HepG2 (cell line): Measurements from ENCODE around the gene KCNQ1OT1.

Experiments
- BCLAF1 ChIP-seq: fragments of 450-650 bp; IDR thresholded peaks from 2 replicates; pipeline ENCODE4 v1.6.1; 2017; ENCODE audit warnings: mild to moderate bottlenecking
- CTCF ChIP-seq: sonication (generic); formaldehyde crosslinking; IDR thresholded peaks from 2 replicates; pipeline ENCODE4 v1.5.0; 2020; ENCODE audit warnings: mild to moderate bottlenecking, missing genetic modification reagents, moderate library complexity
- ELK4 ChIP-seq: sonication (generic); formaldehyde crosslinking; IDR thresholded peaks from 2 replicates; pipeline ENCODE4 v1.9.0; 2021; ENCODE audit warnings: missing genetic modification reagents, borderline replicate concordance
- IKZF5 ChIP-seq: IDR thresholded peaks from 2 replicates; pipeline ENCODE4 v1.6.1; 2018; ENCODE audit warnings: missing genetic modification reagents, mild to moderate bottlenecking, missing compliant biosample characterization
- PHF8 ChIP-seq: sonication (generic); formaldehyde crosslinking; IDR thresholded peaks from 2 replicates; pipeline ENCODE4 v1.5.0; 2020; ENCODE audit warnings: missing genetic modification reagents
- RERE ChIP-seq: IDR thresholded peaks from 2 replicates; pipeline ENCODE4 v1.6.1; 2016; ENCODE audit warnings: low read depth, missing genetic modification reagents, missing compliant biosample characterization
- RFX1 ChIP-seq: fragments of 450-650 bp; IDR thresholded peaks from 2 replicates; pipeline ENCODE4 v1.6.1; 2017
- SALL2 ChIP-seq: sonication (generic); formaldehyde crosslinking; IDR thresholded peaks from 2 replicates; pipeline ENCODE4 v1.8.1; 2023; ENCODE audit warnings: mild to moderate bottlenecking, missing genetic modification reagents, inconsistent platforms
- TCF7L2 ChIP-seq: IDR thresholded peaks from 2 replicates; pipeline ENCODE4 v1.6.1; 2011; ENCODE audit warnings: mild to moderate bottlenecking, low read depth, low read length, moderate library complexity
- YY1 ChIP-seq: IDR thresholded peaks from 2 replicates; pipeline ENCODE4 v1.6.1; 2011; ENCODE audit warnings: low read length, low read depth, moderate library complexity, mild to moderate bottlenecking; ENCODE audit not compliant: insufficient read depth, insufficient replicate concordance
- ZNF788 ChIP-seq: sonication (generic); formaldehyde crosslinking; IDR thresholded peaks from 2 replicates; pipeline ENCODE4 v1.5.0; 2020; ENCODE audit warnings: mild to moderate bottlenecking, missing genetic modification reagents, borderline replicate concordance
- ZSCAN20 ChIP-seq: sonication (generic); formaldehyde crosslinking; IDR thresholded peaks from 2 replicates; pipeline ENCODE4 v1.4.0; 2020; ENCODE audit warnings: missing genetic modification reagents, mild to moderate bottlenecking, borderline replicate concordance

GRCh38 chr11:2678396-2678795 lies 21.4 kb downstream of the KCNQ1OT1 start:
- TF ChIP-seq SALL2 (CRISPR knock-in tag) (no peak), ZNF788 (CRISPR knock-in tag) (no peak), RERE (no peak), ELK4 (CRISPR knock-in tag) (no peak), ZSCAN20 (no peak), BCLAF1 (no peak), RFX1 (no peak), IKZF5 (CRISPR knock-in tag) (no peak), CTCF (CRISPR knock-in tag) (no peak), PHF8 (no peak), TCF7L2 (no peak), YY1 (no peak)
